Right cardiac atrium (tissue), 5 donors: ENCODE results near the gene AKR1B1. TPM values are rescaled to one million over a fixed set of nuclear protein-coding genes. Genes with fewer than 3 reads are reported as not detected.

ENCODE experiments used
- ATAC-seq, 2 donors: fragments of 200-7000 bp; cut with Tn5 transposase; one replicate each; pipeline versions ENCODE4 v1.8.0 to v1.9.1; 2020; ENCODE audit warnings: moderate library complexity in 2 of 2, mild to moderate bottlenecking in 1 of 2
- DNase-seq, 3 donors: peaks; one replicate each; pipeline ENCODE4 v3.0.0-alpha.2; 2020
- H3K27ac ChIP-seq: one replicate; pipeline ENCODE4 v1.5.1; 2013; ENCODE audit warnings: mild to moderate bottlenecking, low read length, control low read depth, moderate library complexity
- H3K27me3 ChIP-seq: one replicate; pipeline ENCODE4 v1.6.1; 2013; ENCODE audit not compliant: control insufficient read depth, insufficient read depth
- H3K4me1 ChIP-seq: one replicate; pipeline ENCODE4 v1.6.1; 2013; ENCODE audit warnings: low read length; ENCODE audit not compliant: control insufficient read depth, insufficient read depth
- H3K4me3 ChIP-seq: one replicate; pipeline ENCODE4 v1.5.1; 2013; ENCODE audit warnings: low read length, control low read depth
- H3K9me3 ChIP-seq: one replicate; pipeline ENCODE4 v1.6.1; 2013; ENCODE audit warnings: low read length; ENCODE audit not compliant: control insufficient read depth
- WGBS: extraction: QIAGEN DNeasy Blood & Tissue Kit; methylation state at CpG from one replicate; pipeline ENCODE4 v1.1.7; 2013; 5-methylcytosine and 5-hydroxymethylcytosine counted together
- intact Hi-C, 4 donors: fragments of 100-400 bp; cut with DNase I; formaldehyde crosslinking; loops; one replicate each; pipeline versions ENCODE4 v1.11.0 to v1.14.0; 2022 to 2023
- polyA plus RNA-seq: library from polyadenylated mRNA; stranded (reverse); fragments of 200-250 nt; gene quantifications from one replicate; pipeline ENCODE4 v1.2.3, GENCODE V29; 2013
- total RNA-seq, 4 donors: library from RNA; stranded (reverse); fragmentation: NEBNext Ultra II Directional; extraction: Animal tissue kit (Norgen Biotek cat#: 25700); gene quantifications; one replicate each; pipeline ENCODE4 v1.2.1, GENCODE V29; 2021
- donor health status: healthy with polysubstance abuse.
- donor health status: DM: no; HTN: yes; CAD: no.
- donor health status: DM: no; HTN: no; CAD: no.
- donor health status: DM: no; HTN: yes; CAD: no; lungs with severe emphysema.
- donor health status: DM: yes; HTN: yes; CAD: no.

The AKR1B1 gene
- total and polyA plus RNA-seq, 5 donors = 133 to 211 (median 160) TPM

GRCh38 chr7:134469622-134470021 lies 10.7 kb upstream of the AKR1B1 start:
- Histone ChIP-seq H3K27ac (no peak overlapping the region), H3K4me1 (no peaks in the 10 kb centered on the region), H3K4me3 (no peak overlapping the region), H3K9me3 (no peaks in the 10 kb centered on the region), H3K27me3 (no peaks in the 10 kb centered on the region)
- 68% methylated on average over 9 of the region's 9 CpGs for WGBS
- peak in 1 of 2 donors; percentile 24 for ATAC-seq
- intact Hi-C loops = no loop called here
- DNase-seq = no peak

DNA sequence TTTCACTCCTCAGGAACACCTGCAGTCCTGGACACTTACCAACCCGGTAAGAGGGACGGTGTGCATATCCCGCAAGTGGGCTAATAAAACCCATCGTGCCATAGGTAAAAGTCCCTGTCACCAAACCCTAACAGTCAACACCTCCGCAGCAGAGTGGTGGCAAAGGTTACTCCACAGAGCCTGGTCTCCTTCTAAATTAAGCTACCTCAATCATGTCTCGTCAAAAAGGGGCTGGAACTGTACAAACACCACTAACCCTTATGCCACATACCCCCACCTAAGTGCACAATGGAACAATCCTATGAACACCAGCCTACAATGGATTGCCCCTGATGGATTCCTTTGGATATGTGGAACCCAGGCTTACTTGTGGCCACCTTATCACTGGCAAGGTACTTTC lies 9.6 kb upstream of the AKR1B1 start:
- no peak overlapping the region for H3K27ac ChIP-seq
- 90% methylated on average over 6 of the region's 6 CpGs for WGBS
- ATAC-seq = no peak
- H3K27me3 ChIP-seq = no peaks in the 10 kb centered on the region
- DNase-seq = no peak
- no peaks in the 10 kb centered on the region for H3K4me1 ChIP-seq
- H3K4me3 ChIP-seq = no peak overlapping the region
- intact Hi-C loops = no loop called here
- H3K9me3 ChIP-seq = no peaks in the 10 kb centered on the region

- H3K9me3 ChIP-seq = no peaks in the 10 kb centered on the region
- peak in 1 of 2 donors; percentile 68 for ATAC-seq
- no peak overlapping the region for H3K27ac ChIP-seq
- no peaks in the 10 kb centered on the region for H3K4me1 ChIP-seq
- no peak overlapping the region for H3K4me3 ChIP-seq
- no peak for DNase-seq
- intact Hi-C loops = no loop called here
- H3K27me3 ChIP-seq = no peaks in the 10 kb centered on the region
- 81% methylated on average over 6 of the region's 6 CpGs for WGBS
These were observed 9.2 kb upstream of the AKR1B1 start for GRCh38 chr7:134468054-134468453.

DNA sequence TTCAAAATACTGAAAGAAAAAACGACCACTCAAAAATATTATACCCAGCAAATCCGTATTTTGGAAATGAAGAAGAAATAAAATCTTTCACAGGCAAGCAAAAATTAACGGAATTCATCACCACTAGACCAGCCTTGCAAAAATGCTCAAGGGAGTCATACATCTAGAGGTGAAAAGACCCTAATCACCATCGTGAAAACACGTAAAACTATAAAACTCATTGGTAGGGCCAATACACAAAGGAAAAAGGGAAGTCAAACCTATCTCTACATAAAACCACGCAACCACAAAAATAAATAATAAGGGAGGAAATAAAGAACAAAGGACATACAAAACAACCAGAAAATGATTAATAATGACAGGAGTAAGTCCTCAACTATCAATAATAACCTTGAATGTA lies 6.6 kb upstream of the AKR1B1 start:
- Histone ChIP-seq H3K9me3 (no peaks in the 10 kb centered on the region), H3K4me1 (no peaks in the 10 kb centered on the region), H3K27me3 (no peaks in the 10 kb centered on the region), H3K27ac (no peak overlapping the region), H3K4me3 (no peak overlapping the region)
- 87% methylated on average over 6 of the region's 6 CpGs for WGBS
- no peak for DNase-seq
- intact Hi-C loops = no loop called here
- ATAC-seq = no peak

- no peaks in the 10 kb centered on the region for H3K27me3 ChIP-seq
- no peak overlapping the region for H3K4me3 ChIP-seq
- DNase-seq (no peak), ATAC-seq (no peak)
- intact Hi-C loops = no loop called here
- no peaks in the 10 kb centered on the region for H3K9me3 ChIP-seq
- H3K27ac ChIP-seq = no peak overlapping the region
- peaks cover under 1% of the 10 kb centered on the region for H3K4me1 ChIP-seq
These were observed 5.6 kb upstream of the AKR1B1 start for GRCh38 chr7:134464496-134464895.

GRCh38 chr7:134463751-134464150 lies 4.9 kb upstream of the AKR1B1 start:
- Histone ChIP-seq H3K27ac (no peak overlapping the region), H3K27me3 (no peaks in the 10 kb centered on the region), H3K4me3 (no peak overlapping the region), H3K9me3 (no peaks in the 10 kb centered on the region), H3K4me1 (peaks cover 2% of the 10 kb centered on the region)
- no peak for ATAC-seq
- intact Hi-C loops = no loop called here
- DNase-seq = no peak
- WGBS = 97% methylated on average over 2 of the region's 2 CpGs

- ATAC-seq (no peak), DNase-seq (no peak)
- Histone ChIP-seq H3K4me3 (no peak overlapping the region), H3K4me1 (peaks cover 2% of the 10 kb centered on the region), H3K27me3 (no peaks in the 10 kb centered on the region), H3K9me3 (no peaks in the 10 kb centered on the region), H3K27ac (no peak overlapping the region)
- WGBS = 83% methylated on average over 5 of the region's 5 CpGs
- intact Hi-C loops = no loop called here
These were observed 3.5 kb upstream of the AKR1B1 start for GRCh38 chr7:134462337-134462925.

- DNase-seq (no peak), ATAC-seq (no peak)
- H3K27me3 ChIP-seq = no peaks in the 10 kb centered on the region
- intact Hi-C loops = no loop called here
- no peak overlapping the region for H3K4me3 ChIP-seq
- H3K9me3 ChIP-seq = no peaks in the 10 kb centered on the region
- H3K4me1 ChIP-seq = peaks cover 2% of the 10 kb centered on the region
- 92% methylated on average over 1 of the region's 1 CpG for WGBS
- no peak overlapping the region for H3K27ac ChIP-seq
These were observed 3.0 kb upstream of the AKR1B1 start for GRCh38 chr7:134461916-134462315.

DNA sequence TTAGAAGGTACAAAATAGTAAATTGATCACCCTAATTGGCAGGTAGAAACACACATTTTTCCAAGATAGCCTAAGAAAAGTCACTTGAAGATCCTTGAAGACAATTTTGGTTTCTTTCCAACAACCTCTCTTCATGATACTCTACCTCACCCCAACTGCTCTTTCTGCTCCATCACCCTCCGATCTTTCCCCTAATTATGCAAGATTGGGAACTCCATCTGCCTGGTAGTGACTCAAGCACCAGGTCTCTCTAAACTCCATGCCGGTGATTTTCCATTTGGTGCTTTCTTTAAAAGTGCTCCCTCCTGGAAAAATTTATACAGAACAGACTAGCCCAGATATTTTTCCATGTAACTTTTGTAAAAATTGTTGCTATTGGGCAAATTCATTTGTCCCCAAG lies 1.1 kb upstream of the AKR1B1 start:
- 91% methylated on average over 2 of the region's 2 CpGs for WGBS
- no peaks in the 10 kb centered on the region for H3K9me3 ChIP-seq
- no peak for ATAC-seq
- intact Hi-C loops = no loop called here
- H3K4me1 ChIP-seq = peaks cover 2% of the 10 kb centered on the region
- no peaks in the 10 kb centered on the region for H3K27me3 ChIP-seq
- DNase-seq = no peak
- no peak overlapping the region for H3K27ac ChIP-seq
- H3K4me3 ChIP-seq = no peak overlapping the region

- WGBS = 1% methylated on average over 37 of the region's 37 CpGs
- peak; percentile 59 to 73 for ATAC-seq
- Histone ChIP-seq H3K4me3 (peak overlapping the region; percentile 94), H3K9me3 (no peaks in the 10 kb centered on the region), H3K27ac (peak overlapping the region; percentile 65), H3K4me1 (peaks cover 7% of the 10 kb centered on the region), H3K27me3 (no peaks in the 10 kb centered on the region)
- peak; percentile 50 to 82 (median 72) for DNase-seq
- intact Hi-C loops = no loop called here
These were observed 527 bp downstream of the AKR1B1 start for GRCh38 chr7:134458341-134458805.

DNA sequence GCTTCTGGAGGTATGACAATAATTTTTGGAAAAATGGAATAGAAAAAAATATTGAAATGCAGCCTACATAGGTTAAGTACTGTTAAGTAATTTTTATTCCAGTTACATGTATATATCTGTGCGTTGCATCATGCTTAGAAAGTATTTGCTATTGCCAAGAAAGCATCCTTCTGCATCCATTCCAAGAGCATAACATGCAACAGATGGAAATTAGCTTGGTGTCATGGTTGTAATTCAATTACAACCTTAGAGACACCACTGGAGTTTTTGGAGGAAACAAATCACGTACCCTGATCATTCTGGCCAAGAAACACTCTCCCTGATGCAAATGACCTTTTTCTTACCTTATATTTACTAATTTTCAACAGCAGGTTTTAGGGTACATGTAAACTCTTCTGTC lies 1.7 kb downstream of the AKR1B1 start:
- no peak overlapping the region for H3K27ac ChIP-seq
- no peaks in the 10 kb centered on the region for H3K9me3 ChIP-seq
- ATAC-seq (no peak), DNase-seq (no peak)
- peaks cover 15% of the 10 kb centered on the region for H3K4me1 ChIP-seq
- H3K4me3 ChIP-seq = no peak overlapping the region
- 82% methylated on average over 2 of the region's 2 CpGs for WGBS
- H3K27me3 ChIP-seq = no peaks in the 10 kb centered on the region
- intact Hi-C loops = no loop called here

GRCh38 chr7:134454277-134454676 lies 4.6 kb downstream of the AKR1B1 start:
- ATAC-seq = no peak
- Histone ChIP-seq H3K4me3 (no peak overlapping the region), H3K27ac (no peak overlapping the region), H3K27me3 (no peaks in the 10 kb centered on the region), H3K4me1 (peaks cover 13% of the 10 kb centered on the region), H3K9me3 (no peaks in the 10 kb centered on the region)
- no peak for DNase-seq
- 43% methylated on average over 4 of the region's 4 CpGs for WGBS
- intact Hi-C loops = loop anchor here in 1 of 4 donors (5.0 kb wide), 1 partner anchor 38 kb away; no protein-coding TSS in a partner anchor
